Measurements from ENCODE around the gene RAB24.

The RAB24 gene

GRCh38 chr5:177303121-177303924 lies at the start of gene RAB24, which contains the start of gene PRELID1:
RAB24 (minus strand) TSS chr5:177303719; CDS start chr5:177303288, 431 bp downstream.
PRELID1 (plus strand) TSS chr5:177303799; CDS start chr5:177303986, 187 bp downstream.
- Mint-ChIP-seq H3K27me3 (ENCODE audit: low read depth) (no peaks in the 10 kb centered on the region), H3K36me3 (ENCODE audit: low read depth) (peaks cover 34% of the 10 kb centered on the region), H3K4me1 (peaks cover 55% of the 10 kb centered on the region), H3K4me3 (peak within 1 kb of the TSS; percentile 91 to 97 (median 95)), H3K9me3 (no peaks in the 10 kb centered on the region), H3K27ac (peak within 1 kb of the TSS; percentile 79 to 86 (median 79))
- peak in 1 of 3 experiments; percentile 39 for TF ChIP-seq CTCF (IDR thresholded peaks at IDR 0.05; ENCODE audit: unreplicated experiment in 3 of 3)

- Mint-ChIP-seq H3K4me1 (peaks cover 29% of the 10 kb centered on the region), H3K36me3 (ENCODE audit: low read depth) (no peaks in the 10 kb centered on the region), H3K9me3 (no peaks in the 10 kb centered on the region), H3K27me3 (ENCODE audit: low read depth) (peaks cover 8% of the 10 kb centered on the region), H3K27ac (peak overlapping the region; percentile 27 to 55 (median 38)), H3K4me3 (peak overlapping the region; percentile 60 to 82 (median 70))
- TF ChIP-seq CTCF (IDR thresholded peaks at IDR 0.05; ENCODE audit: unreplicated experiment in 3 of 3): no peak
Measured at GRCh38 chr5:177353093-177353492, 49.6 kb upstream of the RAB24 start.

- peaks cover 3% of the 10 kb centered on the region for H3K27me3 Mint-ChIP-seq (ENCODE audit: low read depth)
- H3K4me1 Mint-ChIP-seq: peaks cover 35% of the 10 kb centered on the region
- no peak for TF ChIP-seq CTCF (IDR thresholded peaks at IDR 0.05; ENCODE audit: unreplicated experiment in 3 of 3)
- H3K4me3 Mint-ChIP-seq: peak within 1 kb of the TSS; percentile 91 to 98 (median 96)
- peak within 1 kb of the TSS; percentile 98 to 100 (median 99) for H3K27ac Mint-ChIP-seq
- no peaks in the 10 kb centered on the region for H3K9me3 Mint-ChIP-seq
- peaks cover 7% of the 10 kb centered on the region for H3K36me3 Mint-ChIP-seq (ENCODE audit: low read depth)
Measured at GRCh38 chr5:177351392-177352329, 48.1 kb upstream of the RAB24 start, which contains the start of gene LMAN2. LMAN2 (minus strand) TSS chr5:177351668; CDS start chr5:177351647, 21 bp downstream.

- TF ChIP-seq CTCF (IDR thresholded peaks at IDR 0.05; ENCODE audit: unreplicated experiment in 3 of 3): no peak
- Mint-ChIP-seq H3K36me3 (ENCODE audit: low read depth) (peaks cover 12% of the 10 kb centered on the region), H3K27ac (peak overlapping the region; percentile 98 to 100 (median 99)), H3K4me3 (peak overlapping the region; percentile 91 to 98 (median 96)), H3K9me3 (no peaks in the 10 kb centered on the region), H3K4me1 (peaks cover 35% of the 10 kb centered on the region), H3K27me3 (ENCODE audit: low read depth) (peaks cover 3% of the 10 kb centered on the region)
Measured at GRCh38 chr5:177350776-177351391, 47.4 kb upstream of the RAB24 start.

- H3K27ac Mint-ChIP-seq: peak overlapping the region; percentile 98 to 100 (median 99)
- peak overlapping the region; percentile 91 to 98 (median 96) for H3K4me3 Mint-ChIP-seq
- H3K9me3 Mint-ChIP-seq: no peaks in the 10 kb centered on the region
- H3K36me3 Mint-ChIP-seq (ENCODE audit: low read depth): peaks cover 12% of the 10 kb centered on the region
- H3K27me3 Mint-ChIP-seq (ENCODE audit: low read depth): peaks cover 3% of the 10 kb centered on the region
- TF ChIP-seq CTCF (IDR thresholded peaks at IDR 0.05; ENCODE audit: unreplicated experiment in 3 of 3): no peak
- peaks cover 35% of the 10 kb centered on the region for H3K4me1 Mint-ChIP-seq
Measured at GRCh38 chr5:177349762-177350161, 46.2 kb upstream of the RAB24 start.

Data from nephron (organoid).